K562 (cell line): ENCODE measurements around the gene TMEM87A. TPM values are rescaled to one million over a fixed set of nuclear protein-coding genes. Genes with fewer than 3 reads are reported as not detected.

Experiments
- DACH1 ChIP-seq: fragments of 450-650 bp; IDR thresholded peaks from 2 replicates; pipeline ENCODE4 v1.6.1; 2018; ENCODE audit not compliant: partially characterized antibody
- ERF ChIP-seq: fragments of 450-650 bp; formaldehyde crosslinking; IDR thresholded peaks from 2 replicates; pipeline ENCODE4 v1.4.0; 2020; ENCODE audit warnings: mild to moderate bottlenecking, mixed read lengths
- HMG20A ChIP-seq: fragments of 450-650 bp; formaldehyde crosslinking; conservative IDR thresholded peaks from 2 replicates; pipeline ENCODE4 v1.4.0; 2020; ENCODE audit warnings: mild to moderate bottlenecking, mixed read lengths
- KLF16 ChIP-seq: IDR thresholded peaks from 2 replicates; pipeline ENCODE4 v1.6.1; 2016; ENCODE audit warnings: antibody characterized with exemption
- NCOA4 ChIP-seq: fragments of 450-650 bp; IDR thresholded peaks from 2 replicates; pipeline ENCODE4 v1.6.1; 2018; ENCODE audit warnings: mild to moderate bottlenecking; ENCODE audit not compliant: partially characterized antibody
- NR2C2 ChIP-seq, 2 experiments: fragments of 200-800 bp in 1 of 2; sonication (Bioruptor generic) in 1 of 2; sonication (generic) in 1 of 2; formaldehyde crosslinking in 1 of 2; IDR thresholded peaks; 2 replicates each; pipeline versions ENCODE4 v1.6.1 to v1.8.0; 2016 to 2022; ENCODE audit warnings: mild to moderate bottlenecking in 1 of 2, missing compliant biosample characterization in 1 of 2, missing genetic modification characterization in 1 of 2, missing genetic modification reagents in 1 of 2
- POLR2AphosphoS5 ChIP-seq: IDR thresholded peaks from 2 replicates; pipeline ENCODE4 v1.6.1; 2011; ENCODE audit warnings: mild to moderate bottlenecking, low read depth, low read length, moderate library complexity; ENCODE audit not compliant: control insufficient read depth, insufficient read depth
- PRDM10 ChIP-seq: fragments of 450-650 bp; IDR thresholded peaks from 2 replicates; pipeline ENCODE4 v1.6.1; 2018; ENCODE audit not compliant: partially characterized antibody
- PTBP1 ChIP-seq: fragments of 200-400 bp; formaldehyde crosslinking; IDR thresholded peaks from 2 replicates; pipeline ENCODE4 v1.6.1; 2017; ENCODE audit warnings: low read depth, low read length
- SAP30 ChIP-seq: fragments of 200-600 bp; sonication (generic); IDR thresholded peaks from 2 replicates; pipeline ENCODE4 v1.6.1; 2012; ENCODE audit warnings: borderline replicate concordance, low read depth, mild to moderate bottlenecking, moderate library complexity, low read length, control low read depth, inconsistent platforms; ENCODE audit not compliant: insufficient read depth, poor library complexity, severe bottlenecking
- SRSF1 ChIP-seq: fragments of 200-400 bp; formaldehyde crosslinking; IDR thresholded peaks from 2 replicates; pipeline ENCODE4 v1.6.1; 2017; ENCODE audit warnings: mild to moderate bottlenecking, low read depth, low read length, moderate library complexity
- SRSF9 ChIP-seq: fragments of 200-400 bp; formaldehyde crosslinking; IDR thresholded peaks from 2 replicates; pipeline ENCODE4 v1.6.1; 2017; ENCODE audit warnings: low read depth, low read length, borderline replicate concordance
- TCF7L2 ChIP-seq: fragments of 150-350 bp; IDR thresholded peaks from 2 replicates; pipeline ENCODE4 v1.6.1; 2016; ENCODE audit warnings: low read depth, mild to moderate bottlenecking, low read length, moderate library complexity
- TEAD1 ChIP-seq, 2 experiments: fragments of 450-650 bp in 1 of 2; sonication (generic) in 1 of 2; formaldehyde crosslinking; IDR thresholded peaks; 2 replicates each; pipeline versions ENCODE4 v1.4.0 to v1.8.0; 2020 to 2022; ENCODE audit warnings: mild to moderate bottlenecking in 2 of 2, missing genetic modification reagents in 1 of 2
- TFAM ChIP-seq: fragments of 250-450 bp; sonication (Bioruptor Pico); conservative IDR thresholded peaks from 2 replicates; pipeline ENCODE4 v1.5.0; 2021; ENCODE audit warnings: mild to moderate bottlenecking, moderate library complexity
- U2AF1 ChIP-seq: fragments of 200-400 bp; formaldehyde crosslinking; optimal IDR thresholded peaks from 2 replicates; pipeline ENCODE3; 2017; ENCODE audit warnings: mild to moderate bottlenecking, low read depth, low read length, moderate library complexity
- ZNF174 ChIP-seq: fragments of 250-450 bp; sonication (Bioruptor Pico); IDR thresholded peaks from 2 replicates; pipeline ENCODE4 v1.4.0; 2020; ENCODE audit warnings: mild to moderate bottlenecking
- ZNF197 ChIP-seq: fragments of 200-800 bp; sonication (Bioruptor generic); IDR thresholded peaks from 2 replicates; pipeline ENCODE4 v1.6.1; 2016; ENCODE audit warnings: low read depth, missing genetic modification characterization, missing compliant biosample characterization
- ZNF347 ChIP-seq: fragments of 450-650 bp; formaldehyde crosslinking; IDR thresholded peaks from 2 replicates; pipeline ENCODE4 v1.4.0; 2020; ENCODE audit warnings: low read depth, mild to moderate bottlenecking, moderate library complexity
- ZNF57 ChIP-seq: fragments of 450-650 bp; formaldehyde crosslinking; IDR thresholded peaks from 2 replicates; pipeline ENCODE4 v1.4.0; 2020; ENCODE audit warnings: mild to moderate bottlenecking, moderate library complexity
- ZNF740 ChIP-seq, 3 experiments: fragments of 200-800 bp in 1 of 3; sonication (Bioruptor generic) in 1 of 3; sonication (generic) in 1 of 3; formaldehyde crosslinking in 1 of 3; IDR thresholded peaks; 2 replicates each; pipeline versions ENCODE4 v1.6.1 to v1.8.0; 2016 to 2022; ENCODE audit warnings: mild to moderate bottlenecking in 2 of 3, missing compliant biosample characterization in 2 of 3, missing genetic modification characterization in 2 of 3, missing genetic modification reagents in 1 of 3
- ZNF766 ChIP-seq: fragments of 200-800 bp; sonication (Bioruptor generic); conservative IDR thresholded peaks from 2 replicates; pipeline ENCODE4 v1.6.1; 2016; ENCODE audit warnings: missing genetic modification characterization, missing compliant biosample characterization
- polyA plus RNA-seq, 8 experiments: library from polyadenylated mRNA; depleted of rRNA in 4 of 8; stranded (reverse) in 5 of 8; unstranded in 3 of 8; fragments of >200 nt; fragmentation: Nextera tagmentation in 2 of 8; fragmentation: Illumina TruSeq in 1 of 8; extraction: Ambion mirVana in 2 of 8; extraction: Trizol in 1 of 8; gene quantifications; 2 replicates each; pipeline versions ENCODE4 v1.2.1 to v1.2.3, GENCODE V29; 2011 to 2014; ENCODE audit warnings: inconsistent platforms in 1 of 8, missing spikeins in 1 of 8
- total RNA-seq, 7 experiments: library from RNA; depleted of rRNA in 6 of 7; stranded (reverse); fragments of >200 nt in 6 of 7; fragmentation: Illumina TruSeq in 2 of 7; extraction: Trizol in 2 of 7; gene quantifications; 2 replicates each; pipeline versions ENCODE4 v1.2.1 to v1.2.3, GENCODE V29; 2011 to 2021; ENCODE audit warnings: low replicate concordance in 1 of 7

TMEM87A gene
- total and polyA plus RNA-seq, 9 of the 15 experiments (the other 6 are each of a cell fraction or from before 2014, with no cell fraction given): 16.6 to 43.3 (median 29.6) TPM

GRCh38 chr15:42272939-42273899 lies at the start of gene TMEM87A, which contains the start of gene GANC (continued):
- TF ChIP-seq NR2C2 (CRISPR knock-in tag; IDR thresholded peaks at IDR 0.05): peak; percentile 37; the same call in 1 of the 2 replicates
- TF ChIP-seq NR2C2 (tag; IDR thresholded peaks at IDR 0.05): peak; percentile 91
- peak; percentile 43 for TF ChIP-seq SAP30
- TF ChIP-seq ZNF740 (CRISPR knock-in tag; IDR thresholded peaks at IDR 0.05): peak; percentile 20; the same call in 1 of the 2 replicates
- TF ChIP-seq ZNF740 (tag; IDR thresholded peaks at IDR 0.05): no peak
- TF ChIP-seq ZNF766: no peak
- no peak for TF ChIP-seq SRSF1
- no peak for TF ChIP-seq TFAM (CRISPR knock-in tag)
- TF ChIP-seq ZNF57 (CRISPR knock-in tag): no peak
- TF ChIP-seq PTBP1: no peak
- peak in 1 of 2 experiments; percentile 71; a peak in 2 of 4 replicates for TF ChIP-seq TEAD1 (CRISPR knock-in tag; IDR thresholded peaks at IDR 0.05)
- no peak for TF ChIP-seq SRSF9
- no peak; the same call in 1 of the 2 replicates for TF ChIP-seq ZNF197
- no peak for TF ChIP-seq ZNF347 (CRISPR knock-in tag)
- TF ChIP-seq PRDM10: peak; percentile 89
- 0 out of 2 replicates have a peak, but pooled peaks have one; percentile 24 for TF ChIP-seq TCF7L2
- no peak for TF ChIP-seq NCOA4
- TF ChIP-seq DACH1: peak; percentile 73
- TF ChIP-seq KLF16: peak; percentile 81
- no peak for TF ChIP-seq HMG20A (CRISPR knock-in tag)
- peak; percentile 89 for TF ChIP-seq POLR2AphosphoS5
- no peak for TF ChIP-seq U2AF1
- 0 out of 2 replicates have a peak, but pooled peaks have one; percentile 62 for TF ChIP-seq ERF (CRISPR knock-in tag)
- TF ChIP-seq ZNF174 (CRISPR knock-in tag): no peak
